ENCODE results near the gene SYTL5.
"Not testable (repeated sequence)": the region's sequence is repeated elsewhere in the genome, so short reads cannot be mapped to it uniquely, and the experiment has no call there.

The SYTL5 gene

GRCh38 chrX:38006291-38006690 is at the start of gene SYTL5:
Gene SYTL5, plus strand, starts transcription at chrX:38006553. Its CDS starts 27,337 bp downstream, at chrX:38033890.
- no peak for DNase-seq

- no peak for DNase-seq
Observed at GRCh38 chrX:37958525-37959211, 47.7 kb upstream of the SYTL5 start.

- DNase-seq, result no peak
Observed at GRCh38 chrX:37959212-37960021, 46.9 kb upstream of the SYTL5 start.

GRCh38 chrX:37961118-37961517 is 45.2 kb upstream of the SYTL5 start:
- DNase-seq, result no peak

GRCh38 chrX:37967714-37968113 is 38.6 kb upstream of the SYTL5 start:
- DNase-seq, result no peak

GRCh38 chrX:37975421-37975820 is 30.9 kb upstream of the SYTL5 start:
- no peak for DNase-seq

GRCh38 chrX:37976153-37976552 is 30.2 kb upstream of the SYTL5 start:
- DNase-seq, result no peak

- no peak for DNase-seq
Observed at GRCh38 chrX:37984880-37985279, 21.5 kb upstream of the SYTL5 start.

- DNase-seq, result peak; percentile 6
Observed at GRCh38 chrX:37986893-37987292, 19.5 kb upstream of the SYTL5 start.

- no peak for DNase-seq
Observed at GRCh38 chrX:37989304-37989703, 17.0 kb upstream of the SYTL5 start.

- DNase-seq, result not testable (repeated sequence)
Observed at GRCh38 chrX:37991303-37991702, 15.1 kb upstream of the SYTL5 start.

GRCh38 chrX:37993176-37993575 is 13.2 kb upstream of the SYTL5 start:
- no peak for DNase-seq

GRCh38 chrX:37993837-37994619 is 12.3 kb upstream of the SYTL5 start:
- no peak for DNase-seq

GRCh38 chrX:37995428-37995827 is 10.9 kb upstream of the SYTL5 start:
- no peak for DNase-seq

- no peak for DNase-seq
Observed at GRCh38 chrX:37997096-37997495, 9.3 kb upstream of the SYTL5 start.

GRCh38 chrX:37998586-37999262 is 7.6 kb upstream of the SYTL5 start:
- DNase-seq, result peak; percentile 6

- no peak for DNase-seq
Observed at GRCh38 chrX:38000706-38001105, 5.6 kb upstream of the SYTL5 start.

GRCh38 chrX:38004046-38004445 is 2.3 kb upstream of the SYTL5 start:
- no peak for DNase-seq

GRCh38 chrX:38006778-38007177 is 425 bp downstream of the SYTL5 start:
- no peak for DNase-seq

- no peak for DNase-seq
Observed at GRCh38 chrX:38008658-38009057, 2.3 kb downstream of the SYTL5 start.

- DNase-seq, result no peak
Observed at GRCh38 chrX:38009641-38010040, 3.3 kb downstream of the SYTL5 start.

- no peak for DNase-seq
Observed at GRCh38 chrX:38018766-38019425, 12.5 kb downstream of the SYTL5 start.
